Nephron (organoid): ENCODE data around the gene CLECL1.
"Not testable (repeated sequence)": the region's sequence is repeated elsewhere in the genome, so short reads cannot be mapped to it uniquely, and the experiment has no call there.

Experiments used
- H3K27ac Mint-ChIP-seq, 3 experiments: 2 replicates each; pipeline ENCODE4 v1.8.0; 2020; ENCODE audit warnings: mixed read lengths in 3 of 3, mild to moderate bottlenecking in 2 of 3, moderate library complexity in 1 of 3
- H3K27me3 Mint-ChIP-seq: 2 replicates; pipeline ENCODE4 v1.8.0; 2021; ENCODE audit warnings: low read depth, mild to moderate bottlenecking, moderate library complexity, mixed read lengths
- H3K36me3 Mint-ChIP-seq: 2 replicates; pipeline ENCODE4 v1.8.0; 2020; ENCODE audit warnings: low read depth, mixed read lengths
- H3K4me1 Mint-ChIP-seq: 2 replicates; pipeline ENCODE4 v1.8.0; 2020; ENCODE audit warnings: mixed read lengths
- H3K4me3 Mint-ChIP-seq, 3 experiments: 2 replicates each; pipeline ENCODE4 v1.8.0; 2020; ENCODE audit warnings: mild to moderate bottlenecking in 3 of 3, mixed read lengths in 3 of 3, moderate library complexity in 2 of 3
- H3K9me3 Mint-ChIP-seq: 2 replicates; pipeline ENCODE4 v1.8.0; 2020; ENCODE audit warnings: mixed read lengths
- TF ChIP-seq, protein P1 (sequence below), 3 experiments: fragments of 200-600 bp; sonication (generic); IDR thresholded peaks; one replicate each; pipeline ENCODE4 v1.5.0; 2021; ENCODE audit warnings: antibody characterized with exemption in 3 of 3; ENCODE audit not compliant: unreplicated experiment in 3 of 3

Gene CLECL1

DNA sequence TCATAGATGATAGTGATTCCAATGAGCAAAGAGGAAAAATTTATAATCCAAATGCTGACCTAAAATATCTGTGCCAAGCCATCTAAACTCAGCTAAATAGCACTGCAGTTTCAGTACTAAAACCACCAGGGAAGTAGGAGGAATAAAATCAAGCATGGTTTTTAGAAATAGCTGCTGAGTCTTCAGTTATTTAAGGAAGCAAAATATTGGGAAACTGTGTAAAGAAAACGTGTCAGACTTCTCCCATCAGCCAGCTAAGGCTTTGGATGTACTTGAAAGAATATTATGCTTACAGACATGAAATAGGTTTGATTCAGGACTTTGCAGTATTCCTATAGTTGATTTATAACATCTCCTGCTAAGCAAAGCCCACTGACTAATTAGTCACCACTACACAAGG is 38.7 kb downstream of the CLECL1 start:
- Mint-ChIP-seq H3K27me3 (no peaks in the 10 kb centered on the region), H3K4me1 (no peaks in the 10 kb centered on the region), H3K36me3 (peaks cover 75% of the 10 kb centered on the region), H3K9me3 (peaks cover 13% of the 10 kb centered on the region), H3K27ac (no peak overlapping the region), H3K4me3 (no peak overlapping the region)
- TF ChIP-seq, protein P1, sequence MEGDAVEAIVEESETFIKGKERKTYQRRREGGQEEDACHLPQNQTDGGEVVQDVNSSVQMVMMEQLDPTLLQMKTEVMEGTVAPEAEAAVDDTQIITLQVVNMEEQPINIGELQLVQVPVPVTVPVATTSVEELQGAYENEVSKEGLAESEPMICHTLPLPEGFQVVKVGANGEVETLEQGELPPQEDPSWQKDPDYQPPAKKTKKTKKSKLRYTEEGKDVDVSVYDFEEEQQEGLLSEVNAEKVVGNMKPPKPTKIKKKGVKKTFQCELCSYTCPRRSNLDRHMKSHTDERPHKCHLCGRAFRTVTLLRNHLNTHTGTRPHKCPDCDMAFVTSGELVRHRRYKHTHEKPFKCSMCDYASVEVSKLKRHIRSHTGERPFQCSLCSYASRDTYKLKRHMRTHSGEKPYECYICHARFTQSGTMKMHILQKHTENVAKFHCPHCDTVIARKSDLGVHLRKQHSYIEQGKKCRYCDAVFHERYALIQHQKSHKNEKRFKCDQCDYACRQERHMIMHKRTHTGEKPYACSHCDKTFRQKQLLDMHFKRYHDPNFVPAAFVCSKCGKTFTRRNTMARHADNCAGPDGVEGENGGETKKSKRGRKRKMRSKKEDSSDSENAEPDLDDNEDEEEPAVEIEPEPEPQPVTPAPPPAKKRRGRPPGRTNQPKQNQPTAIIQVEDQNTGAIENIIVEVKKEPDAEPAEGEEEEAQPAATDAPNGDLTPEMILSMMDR (IDR thresholded peaks at IDR 0.05; ENCODE audit: unreplicated experiment in 3 of 3): no peak

DNA sequence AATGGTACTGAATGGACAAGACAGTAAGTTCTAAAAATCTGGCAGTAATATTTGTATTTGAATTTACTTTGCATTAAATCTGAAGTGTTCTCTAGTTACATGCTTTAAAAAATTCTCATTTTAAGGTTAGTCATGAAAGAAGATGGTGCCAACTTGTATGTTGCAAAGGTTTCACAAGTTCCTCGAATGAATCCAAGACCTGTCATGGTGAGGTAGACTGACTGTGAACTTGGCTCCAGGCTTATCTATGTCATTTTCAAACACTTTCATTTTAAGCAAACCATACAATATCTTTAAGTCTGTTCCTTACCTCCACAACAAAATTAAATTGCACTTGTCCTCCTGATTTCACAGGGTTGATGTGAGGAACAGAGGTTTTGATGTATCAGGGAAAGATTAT is 40.0 kb downstream of the CLECL1 start:
- H3K4me1 Mint-ChIP-seq: no peaks in the 10 kb centered on the region
- H3K27me3 Mint-ChIP-seq: no peaks in the 10 kb centered on the region
- H3K9me3 Mint-ChIP-seq: peaks cover 13% of the 10 kb centered on the region
- no peak overlapping the region for H3K4me3 Mint-ChIP-seq
- no peak overlapping the region for H3K27ac Mint-ChIP-seq
- H3K36me3 Mint-ChIP-seq: peaks cover 87% of the 10 kb centered on the region
- TF ChIP-seq, protein P1 (IDR thresholded peaks at IDR 0.05; ENCODE audit: unreplicated experiment in 3 of 3): no peak

- H3K27ac Mint-ChIP-seq: no peak overlapping the region
- H3K4me1 Mint-ChIP-seq: no peaks in the 10 kb centered on the region
- TF ChIP-seq, protein P1 (IDR thresholded peaks at IDR 0.05; ENCODE audit: unreplicated experiment in 3 of 3): no peak
- peaks cover 84% of the 10 kb centered on the region for H3K36me3 Mint-ChIP-seq
- H3K9me3 Mint-ChIP-seq: peaks cover 20% of the 10 kb centered on the region
- no peaks in the 10 kb centered on the region for H3K27me3 Mint-ChIP-seq
- H3K4me3 Mint-ChIP-seq: no peak overlapping the region
Measured at GRCh38 chr12:9687228-9687627, 45.7 kb downstream of the CLECL1 start.

DNA sequence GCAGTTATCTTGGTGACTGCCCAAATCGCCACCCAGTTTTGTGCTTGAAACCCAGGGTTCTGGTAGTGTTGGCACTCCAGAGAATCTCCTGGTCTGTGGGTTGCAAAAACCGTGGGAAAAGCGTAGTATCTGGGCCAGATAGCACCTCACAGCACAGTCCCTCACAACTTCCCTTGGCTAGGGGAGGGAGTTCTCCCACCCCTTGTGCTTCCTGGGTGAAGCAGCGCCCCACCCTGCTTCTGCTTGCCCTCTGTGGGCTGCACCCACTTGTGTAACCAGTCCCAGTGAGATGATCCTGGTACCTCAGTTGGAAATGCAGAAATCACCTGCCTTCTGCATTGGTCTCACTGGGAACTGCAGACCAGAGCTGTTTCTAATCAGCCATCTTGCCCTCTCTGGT is 47.0 kb downstream of the CLECL1 start:
- Mint-ChIP-seq H3K4me1 (no peaks in the 10 kb centered on the region), H3K27ac (no peak overlapping the region), H3K27me3 (no peaks in the 10 kb centered on the region), H3K9me3 (peaks cover 20% of the 10 kb centered on the region), H3K4me3 (no peak overlapping the region), H3K36me3 (peaks cover 83% of the 10 kb centered on the region)
- TF ChIP-seq, protein P1 (IDR thresholded peaks at IDR 0.05; ENCODE audit: unreplicated experiment in 3 of 3): no peak

GRCh38 chr12:9685366-9685765 is 47.5 kb downstream of the CLECL1 start:
- H3K27ac Mint-ChIP-seq, H3K27me3 Mint-ChIP-seq, H3K4me1 Mint-ChIP-seq, H3K4me3 Mint-ChIP-seq: not testable (repeated sequence)
- peaks cover 83% of the 10 kb centered on the region for H3K36me3 Mint-ChIP-seq
- peaks cover 20% of the 10 kb centered on the region for H3K9me3 Mint-ChIP-seq

DNA sequence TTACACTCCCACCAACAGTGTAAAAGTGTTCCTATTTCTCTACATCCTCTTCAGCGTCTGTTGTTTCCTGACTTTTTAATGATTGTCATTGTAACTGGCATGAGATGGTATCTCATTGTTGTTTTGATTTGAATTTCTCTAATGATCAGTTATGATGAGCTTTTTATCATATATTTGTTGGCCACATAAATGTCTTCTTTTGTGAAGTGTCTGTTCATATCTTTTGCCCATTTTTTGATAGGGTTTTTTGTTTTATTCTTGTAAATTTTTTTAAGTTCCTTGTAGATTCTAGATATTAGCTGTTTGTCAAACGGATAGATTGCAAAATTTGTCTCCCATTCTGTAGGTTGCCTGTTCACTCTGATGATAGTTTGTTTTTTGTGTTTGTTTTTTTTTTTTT is 49.9 kb downstream of the CLECL1 start:
- Mint-ChIP-seq H3K36me3 (peaks cover 79% of the 10 kb centered on the region), H3K9me3 (peaks cover 20% of the 10 kb centered on the region)
- H3K4me3 Mint-ChIP-seq, H3K4me1 Mint-ChIP-seq, H3K27ac Mint-ChIP-seq, H3K27me3 Mint-ChIP-seq: not testable (repeated sequence)

DNA sequence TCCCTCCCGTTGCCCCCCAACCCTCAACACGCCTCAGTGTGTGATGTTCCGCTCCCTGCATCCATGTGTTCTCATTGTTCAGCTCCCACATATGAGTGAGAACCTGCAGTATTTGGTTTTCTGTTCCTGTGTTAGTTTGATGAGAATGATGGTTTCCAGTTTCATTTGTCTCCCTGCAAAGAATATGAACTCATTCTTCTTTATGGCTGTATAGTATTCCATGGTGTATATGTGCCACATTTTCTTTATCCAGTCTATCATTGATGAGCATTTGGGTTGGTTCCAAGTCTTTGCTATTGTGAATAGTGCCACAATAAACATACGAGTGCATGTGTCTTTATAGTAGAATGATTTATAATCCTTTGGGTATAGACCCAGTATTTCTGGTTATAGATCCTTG is 50.4 kb downstream of the CLECL1 start:
- not testable (repeated sequence) for H3K27ac Mint-ChIP-seq, H3K4me3 Mint-ChIP-seq, H3K4me1 Mint-ChIP-seq, H3K27me3 Mint-ChIP-seq
- Mint-ChIP-seq H3K9me3 (peaks cover 20% of the 10 kb centered on the region), H3K36me3 (peaks cover 80% of the 10 kb centered on the region)

DNA sequence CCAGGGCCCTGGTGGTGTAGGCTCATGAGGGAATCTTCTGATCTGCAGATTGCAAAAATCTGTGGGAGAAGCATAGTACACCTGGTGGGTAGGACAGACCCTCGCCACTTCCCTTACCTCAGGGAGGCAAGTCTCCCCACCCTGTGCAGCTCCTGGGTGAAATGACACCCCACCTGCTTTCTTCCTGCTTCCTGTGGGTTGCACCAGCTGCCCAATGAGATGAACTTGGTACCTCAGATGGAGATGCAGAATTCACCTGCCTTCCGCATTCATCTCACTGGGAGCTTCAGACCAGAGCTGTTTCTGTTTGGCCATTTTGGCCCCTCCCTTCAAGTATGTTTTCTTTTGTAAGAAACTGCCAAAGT is 58.7 kb downstream of the CLECL1 start:
- Mint-ChIP-seq H3K4me1 (no peaks in the 10 kb centered on the region), H3K4me3 (no peak overlapping the region), H3K9me3 (peaks cover 11% of the 10 kb centered on the region), H3K27ac (no peak overlapping the region), H3K36me3 (peaks cover 66% of the 10 kb centered on the region), H3K27me3 (no peaks in the 10 kb centered on the region)
- TF ChIP-seq, protein P1 (IDR thresholded peaks at IDR 0.05; ENCODE audit: unreplicated experiment in 3 of 3): no peak
